A549 (cell line): ENCODE data around the gene ITPRIPL2.

Experiments
- CBX8 ChIP-seq: fragments of 200-600 bp; sonication (generic); IDR thresholded peaks from 2 replicates; pipeline ENCODE4 v1.6.1; 2016
- CTCF ChIP-seq: fragments of >200 bp; sonication (Bioruptor Twin); formaldehyde crosslinking; IDR thresholded peaks from 3 replicates; pipeline ENCODE4 v1.5.1; 2016
- EP300 ChIP-seq, 2 experiments: fragments of >200 bp; sonication (Bioruptor Twin); formaldehyde crosslinking; IDR thresholded peaks; 2 replicates in 1 of 2; 3 replicates in 1 of 2; pipeline ENCODE4 v1.6.1; 2016 to 2017
- MAFK ChIP-seq: fragments of 450-650 bp; IDR thresholded peaks from 2 replicates; pipeline ENCODE4 v1.6.1; 2014; ENCODE audit not compliant: partially characterized antibody
- MAX ChIP-seq: IDR thresholded peaks from 2 replicates; pipeline ENCODE4 v1.6.1; 2012
- MYC ChIP-seq: IDR thresholded peaks from 2 replicates; pipeline ENCODE4 v1.6.1; 2012; ENCODE audit warnings: mild to moderate bottlenecking, inconsistent platforms, low read length, improper control_type of control experiment, borderline replicate concordance
- NFE2L2 ChIP-seq: fragments of 150-350 bp; conservative IDR thresholded peaks from 2 replicates; pipeline ENCODE4 v1.6.1; 2014; ENCODE audit warnings: low read length
- NPAS2 ChIP-seq: fragments of 250-450 bp; sonication (Bioruptor Pico); IDR thresholded peaks from 2 replicates; pipeline ENCODE4 v1.8.0; 2022; ENCODE audit warnings: mild to moderate bottlenecking, moderate library complexity, borderline replicate concordance
- PHF8 ChIP-seq: fragments of 200-600 bp; sonication (generic); IDR thresholded peaks from 2 replicates; pipeline ENCODE4 v1.6.1; 2016; ENCODE audit warnings: low read depth, mild to moderate bottlenecking, antibody characterized with exemption, moderate library complexity, borderline replicate concordance
- POLR2A ChIP-seq: IDR thresholded peaks from 2 replicates; pipeline ENCODE4 v1.6.1; 2012; ENCODE audit warnings: mild to moderate bottlenecking, low read length
- POLR2AphosphoS2 ChIP-seq: conservative IDR thresholded peaks from 2 replicates; pipeline ENCODE4 v1.6.1; 2012; ENCODE audit warnings: low read length, improper control_type of control experiment, inconsistent platforms
- RCOR1 ChIP-seq: fragments of 150-350 bp; IDR thresholded peaks from 2 replicates; pipeline ENCODE4 v1.6.1; 2014; ENCODE audit warnings: antibody characterized with exemption, low read length, low read depth

GRCh38 chr16:19127205-19127604 is 13.4 kb downstream of the ITPRIPL2 start:
- TF ChIP-seq MAX (no peak), CBX8 (no peak), CTCF (no peak), NFE2L2 (no peak), NPAS2 (CRISPR knock-in tag) (no peak), POLR2A (no peak), EP300 (IDR thresholded peaks at IDR 0.05) (no peak), MAFK (no peak), RCOR1 (no peak), MYC (no peak), POLR2AphosphoS2 (no peak), PHF8 (no peak)
